ENCODE measurements around the gene C6orf120.

C6orf120 gene

GRCh38 chr6:169726963-169727362 lies 25.0 kb downstream of the C6orf120 start:
- Histone ChIP-seq H3K4me3 (ENCODE audit: low read length) (no peak overlapping the region), H3K4me1 (ENCODE audit: low read length) (no peaks in the 10 kb centered on the region), H4K20me1 (ENCODE audit: insufficient read depth, low read length) (no peaks in the 10 kb centered on the region), H3K27ac (ENCODE audit: low read length) (no peak overlapping the region), H3K9ac (ENCODE audit: low read length) (no peak overlapping the region), H3K79me2 (ENCODE audit: low read length) (peaks cover 13% of the 10 kb centered on the region), H2AFZ (ENCODE audit: low read length) (no peak overlapping the region), H3F3A (ENCODE audit: insufficient read depth, low read length) (0 out of 2 replicates have a peak, but pooled peaks cover 6% of the 10 kb centered on the region), H3K27me3 (replicated peaks; ENCODE audit: insufficient read depth, low read length) (no peaks in the 10 kb centered on the region), H3K9me2 (replicated peaks; ENCODE audit: insufficient read depth, low read length) (no peaks in the 10 kb centered on the region), H3K36me3 (replicated peaks; ENCODE audit: insufficient read depth, low read length) (no peaks in the 10 kb centered on the region), H3K9me3 (replicated peaks; ENCODE audit: insufficient read depth, low read length) (no peaks in the 10 kb centered on the region), H3K4me2 (ENCODE audit: low read depth, low read length) (no peak overlapping the region)
- no peak for DNase-seq
- TF ChIP-seq, protein P1, sequence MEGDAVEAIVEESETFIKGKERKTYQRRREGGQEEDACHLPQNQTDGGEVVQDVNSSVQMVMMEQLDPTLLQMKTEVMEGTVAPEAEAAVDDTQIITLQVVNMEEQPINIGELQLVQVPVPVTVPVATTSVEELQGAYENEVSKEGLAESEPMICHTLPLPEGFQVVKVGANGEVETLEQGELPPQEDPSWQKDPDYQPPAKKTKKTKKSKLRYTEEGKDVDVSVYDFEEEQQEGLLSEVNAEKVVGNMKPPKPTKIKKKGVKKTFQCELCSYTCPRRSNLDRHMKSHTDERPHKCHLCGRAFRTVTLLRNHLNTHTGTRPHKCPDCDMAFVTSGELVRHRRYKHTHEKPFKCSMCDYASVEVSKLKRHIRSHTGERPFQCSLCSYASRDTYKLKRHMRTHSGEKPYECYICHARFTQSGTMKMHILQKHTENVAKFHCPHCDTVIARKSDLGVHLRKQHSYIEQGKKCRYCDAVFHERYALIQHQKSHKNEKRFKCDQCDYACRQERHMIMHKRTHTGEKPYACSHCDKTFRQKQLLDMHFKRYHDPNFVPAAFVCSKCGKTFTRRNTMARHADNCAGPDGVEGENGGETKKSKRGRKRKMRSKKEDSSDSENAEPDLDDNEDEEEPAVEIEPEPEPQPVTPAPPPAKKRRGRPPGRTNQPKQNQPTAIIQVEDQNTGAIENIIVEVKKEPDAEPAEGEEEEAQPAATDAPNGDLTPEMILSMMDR (IDR thresholded peaks at IDR 0.05; ENCODE audit: low read length), result no peak
- no peak for TF ChIP-seq EZH2phosphoT487 (IDR thresholded peaks at IDR 0.05; ENCODE audit: low read length)
- no peak for TF ChIP-seq EZH2 (optimal IDR thresholded peaks at IDR 0.05; ENCODE audit: low read depth, low read length)

DNA sequence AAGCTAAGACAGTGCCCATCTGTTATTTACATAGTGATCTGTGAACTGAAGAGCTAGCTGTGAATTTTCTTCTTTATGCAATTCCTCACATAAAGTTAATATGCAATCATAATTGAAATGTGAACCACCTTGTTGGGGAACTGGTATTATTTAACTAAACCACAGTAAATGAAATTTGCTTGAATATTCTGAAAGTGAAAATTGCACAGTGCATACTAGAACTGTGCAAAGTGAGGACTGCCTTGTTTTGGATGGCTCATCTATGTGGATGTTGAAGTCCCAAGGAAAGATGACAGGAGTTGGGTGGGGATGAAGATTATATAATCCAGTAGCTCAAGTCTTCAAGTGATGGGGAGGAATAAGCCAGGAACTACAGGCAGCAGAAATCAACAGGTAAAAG lies 28.0 kb downstream of the C6orf120 start:
- Histone ChIP-seq H3K27me3 (replicated peaks; ENCODE audit: insufficient read depth, low read length) (no peaks in the 10 kb centered on the region), H3K36me3 (replicated peaks; ENCODE audit: insufficient read depth, low read length) (no peaks in the 10 kb centered on the region), H3F3A (ENCODE audit: insufficient read depth, low read length) (no peaks in the 10 kb centered on the region), H3K4me2 (ENCODE audit: low read depth, low read length) (no peak overlapping the region), H3K9me2 (replicated peaks; ENCODE audit: insufficient read depth, low read length) (no peaks in the 10 kb centered on the region), H3K27ac (ENCODE audit: low read length) (no peak overlapping the region), H2AFZ (ENCODE audit: low read length) (no peak overlapping the region), H3K9me3 (replicated peaks; ENCODE audit: insufficient read depth, low read length) (no peaks in the 10 kb centered on the region), H3K4me3 (ENCODE audit: low read length) (no peak overlapping the region), H3K79me2 (ENCODE audit: low read length) (no peaks in the 10 kb centered on the region), H4K20me1 (ENCODE audit: insufficient read depth, low read length) (no peaks in the 10 kb centered on the region), H3K4me1 (ENCODE audit: low read length) (no peaks in the 10 kb centered on the region), H3K9ac (ENCODE audit: low read length) (no peak overlapping the region)
- TF ChIP-seq, protein P1 (IDR thresholded peaks at IDR 0.05; ENCODE audit: low read length), result no peak
- TF ChIP-seq EZH2phosphoT487 (IDR thresholded peaks at IDR 0.05; ENCODE audit: low read length) (no peak), EZH2 (optimal IDR thresholded peaks at IDR 0.05; ENCODE audit: low read depth, low read length) (no peak)
- no peak for DNase-seq

DNA sequence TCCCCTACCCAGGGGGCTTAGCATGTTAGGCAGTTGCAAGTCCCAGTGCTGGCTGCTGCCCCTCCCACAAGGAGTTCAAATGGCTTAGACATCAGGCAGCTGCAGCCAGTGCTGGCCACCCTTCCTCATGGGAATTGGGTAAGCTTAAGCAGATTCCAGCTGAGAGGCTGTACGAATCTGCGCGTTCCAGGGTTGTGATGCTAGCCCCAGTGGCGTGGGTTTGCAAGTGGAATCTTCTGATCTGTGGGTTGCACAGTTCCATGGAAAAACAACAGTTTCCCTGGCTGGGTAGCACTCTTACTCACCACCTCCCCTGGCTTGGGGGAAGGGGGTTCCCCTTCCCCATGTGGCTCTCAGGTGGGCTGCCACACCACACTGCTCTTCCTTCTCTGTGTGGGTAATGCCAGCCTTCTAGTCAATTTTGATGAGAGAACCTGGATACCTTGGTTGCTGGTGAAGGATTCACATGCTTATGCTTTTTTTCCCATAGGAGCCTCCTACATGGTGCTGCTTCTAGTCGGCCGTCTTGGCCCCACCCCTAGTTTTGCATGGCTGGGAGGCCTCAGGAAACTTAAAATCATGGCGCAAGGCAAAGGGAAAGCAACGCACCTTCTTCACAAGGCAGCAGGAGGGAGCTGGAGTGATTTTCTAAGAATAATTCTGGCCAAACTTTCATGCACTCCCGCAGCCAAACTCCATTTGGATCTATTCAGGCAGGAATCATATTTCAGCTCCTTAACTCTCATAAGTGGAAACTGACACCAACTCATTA lies 36.5 kb downstream of the C6orf120 start:
- Histone ChIP-seq H3K4me1 (ENCODE audit: low read length) (no peaks in the 10 kb centered on the region), H3K9me3 (replicated peaks; ENCODE audit: insufficient read depth, low read length) (no peaks in the 10 kb centered on the region), H3K27ac (ENCODE audit: low read length) (no peak overlapping the region), H4K20me1 (ENCODE audit: insufficient read depth, low read length) (no peaks in the 10 kb centered on the region), H3K9ac (ENCODE audit: low read length) (no peak overlapping the region), H3K79me2 (ENCODE audit: low read length) (no peaks in the 10 kb centered on the region), H3K27me3 (replicated peaks; ENCODE audit: insufficient read depth, low read length) (no peaks in the 10 kb centered on the region), H3F3A (ENCODE audit: insufficient read depth, low read length) (no peaks in the 10 kb centered on the region), H3K9me2 (replicated peaks; ENCODE audit: insufficient read depth, low read length) (no peaks in the 10 kb centered on the region), H3K4me3 (ENCODE audit: low read length) (no peak overlapping the region), H2AFZ (ENCODE audit: low read length) (no peak overlapping the region), H3K36me3 (replicated peaks; ENCODE audit: insufficient read depth, low read length) (no peaks in the 10 kb centered on the region), H3K4me2 (ENCODE audit: low read depth, low read length) (no peak overlapping the region)
- TF ChIP-seq EZH2phosphoT487 (IDR thresholded peaks at IDR 0.05; ENCODE audit: low read length) (no peak), EZH2 (optimal IDR thresholded peaks at IDR 0.05; ENCODE audit: low read depth, low read length) (no peak)
- TF ChIP-seq, protein P1 (IDR thresholded peaks at IDR 0.05; ENCODE audit: low read length), result no peak
- no peak for DNase-seq

Measured in MM.1S (cell line).